Sigmoid colon (tissue), 7 donors: ENCODE results near the gene ALG12. TPM values are rescaled to one million over a fixed set of nuclear protein-coding genes. Genes with fewer than 3 reads are reported as not detected.

ENCODE experiments used
- DNase-seq: peaks from one replicate; pipeline ENCODE4 v3.0.0-alpha.2; 2019
- H3K27ac ChIP-seq, 4 donors: fragments of 200-600 bp; sonication (generic); one replicate each; pipeline ENCODE4 v1.5.1; 2016 to 2019; ENCODE audit warnings: mild to moderate bottlenecking in 1 of 4
- H3K27me3 ChIP-seq, 3 donors: fragments of 200-600 bp; sonication (generic); one replicate each; pipeline ENCODE4 v1.5.1; 2019; ENCODE audit warnings: mild to moderate bottlenecking in 1 of 3
- H3K36me3 ChIP-seq, 4 donors: fragments of 200-600 bp; sonication (generic); one replicate each; pipeline ENCODE4 v1.5.1; 2016 to 2019
- H3K4me1 ChIP-seq, 4 donors: fragments of 200-600 bp; sonication (generic); one replicate each; pipeline ENCODE4 v1.5.1; 2017 to 2019
- H3K4me3 ChIP-seq, 4 donors: fragments of 200-600 bp; sonication (generic); one replicate each; pipeline ENCODE4 v1.5.1; 2017 to 2019; ENCODE audit warnings: mild to moderate bottlenecking in 2 of 4, moderate library complexity in 1 of 4
- H3K9me3 ChIP-seq, 4 donors: fragments of 200-600 bp in 3 of 4; sonication (generic) in 3 of 4; one replicate each; pipeline versions ENCODE4 v1.5.1 to v1.6.1; 2013 to 2019
- CTCF ChIP-seq, 4 experiments: fragments of 450-650 bp in 3 of 4; fragments of 200-600 bp in 1 of 4; IDR thresholded peaks; one replicate each; pipeline ENCODE4 v1.5.1; 2016 to 2019; ENCODE audit warnings: antibody characterized with exemption in 4 of 4, mild to moderate bottlenecking in 3 of 4, moderate library complexity in 2 of 4
- EP300 ChIP-seq, 4 donors: sonication (generic); formaldehyde crosslinking; IDR thresholded peaks; one replicate each; pipeline ENCODE4 v1.6.1; 2017; ENCODE audit warnings: antibody characterized with exemption in 4 of 4
- POLR2A ChIP-seq, 2 donors: fragments of 450-650 bp; IDR thresholded peaks; one replicate each; pipeline ENCODE4 v1.6.1; 2016; ENCODE audit warnings: antibody characterized with exemption in 2 of 2, mild to moderate bottlenecking in 2 of 2, moderate library complexity in 2 of 2
- POLR2AphosphoS5 ChIP-seq, 4 donors: sonication (generic); formaldehyde crosslinking; IDR thresholded peaks; one replicate each; pipeline ENCODE4 v1.6.1; 2017; ENCODE audit warnings: antibody characterized with exemption in 4 of 4
- WGBS, 2 donors: extraction: QIAGEN DNeasy Blood & Tissue Kit; methylation state at CpG; one replicate each; pipeline ENCODE4 v1.1.7; 2013; 5-methylcytosine and 5-hydroxymethylcytosine counted together
- intact Hi-C: fragments of 100-400 bp; cut with DNase I; formaldehyde crosslinking; loops from one replicate; pipeline ENCODE4 v1.15.1; 2023
- polyA plus RNA-seq, 3 donors: library from polyadenylated mRNA; stranded (reverse); fragments of 200-250 nt; gene quantifications; one replicate each; pipeline ENCODE4 v1.2.3, GENCODE V29; 2013
- total RNA-seq, 4 donors: library from RNA; depleted of rRNA; stranded (reverse); fragments of >200 nt; gene quantifications; one replicate each; pipeline ENCODE4 v1.1.0, GENCODE V29; 2016
- donor health status: healthy with polysubstance abuse.
- donor health status: Bipolar disorder and iron deficiency.
- donor health status: healthy.

Gene ALG12
- total and polyA plus RNA-seq, 7 donors = 1.8 to 23.9 (median 14.4) TPM

GRCh38 chr22:49918911-49919881 lies 958 bp upstream of the ALG12 start:
- H3K4me3 ChIP-seq = peak overlapping the region; percentile 47 to 93 (median 84)
- H3K27me3 ChIP-seq = no peaks in the 10 kb centered on the region
- H3K9me3 ChIP-seq = no peaks in the 10 kb centered on the region
- H3K36me3 ChIP-seq = peaks cover 0 to 22% (median 6%) of the 10 kb centered on the region in 4 donors
- WGBS, 2 donors = 46% methylated on average over 47 of the region's 47 CpGs
- TF ChIP-seq POLR2AphosphoS5 (IDR thresholded peaks at IDR 0.05) = no peak
- TF ChIP-seq POLR2A (IDR thresholded peaks at IDR 0.05) = no peak
- TF ChIP-seq CTCF (IDR thresholded peaks at IDR 0.05) = no peak
- TF ChIP-seq EP300 (IDR thresholded peaks at IDR 0.05) = no peak
- H3K27ac ChIP-seq = peak overlapping the region; percentile 93 to 97 (median 94)
- DNase-seq = no peak
- intact Hi-C loops = loop anchor here (1.0 to 10.0 kb wide), 4 partner anchors 42 to 152 kb away; partner anchors contain the start of gene ZBED4
- peaks cover 0 to 29% (median 22%) of the 10 kb centered on the region in 4 donors for H3K4me1 ChIP-seq

GRCh38 chr22:49916831-49917230 lies 1.4 kb downstream of the ALG12 start:
- no peak for TF ChIP-seq POLR2AphosphoS5 (IDR thresholded peaks at IDR 0.05)
- no peak for TF ChIP-seq POLR2A (IDR thresholded peaks at IDR 0.05)
- TF ChIP-seq EP300 (IDR thresholded peaks at IDR 0.05) = no peak
- no peak for TF ChIP-seq CTCF (IDR thresholded peaks at IDR 0.05)
- H3K4me3 ChIP-seq = no peak overlapping the region
- no peak for DNase-seq
- intact Hi-C loops = loop anchor here (5.0 to 10.0 kb wide), 2 partner anchors 122 to 150 kb away; no protein-coding TSS in a partner anchor
- no peaks in the 10 kb centered on the region for H3K9me3 ChIP-seq
- no peaks in the 10 kb centered on the region for H3K27me3 ChIP-seq
- H3K36me3 ChIP-seq = peaks cover 0 to 39% (median 11%) of the 10 kb centered on the region in 4 donors
- H3K4me1 ChIP-seq = peaks cover 0 to 26% (median 22%) of the 10 kb centered on the region in 4 donors
- WGBS, 2 donors = 90 to 91% methylated on average over 11 of the region's 11 CpGs
- H3K27ac ChIP-seq = no peak overlapping the region

GRCh38 chr22:49915610-49916009 lies 2.6 kb downstream of the ALG12 start:
- no peak overlapping the region for H3K4me3 ChIP-seq
- H3K27me3 ChIP-seq = no peaks in the 10 kb centered on the region
- H3K27ac ChIP-seq = no peak overlapping the region
- H3K4me1 ChIP-seq = peaks cover 0 to 26% (median 22%) of the 10 kb centered on the region in 4 donors
- intact Hi-C loops = loop anchor here (5.0 to 10.0 kb wide), 2 partner anchors 121 to 148 kb away; no protein-coding TSS in a partner anchor
- WGBS, 2 donors = 95 to 96% methylated on average over 12 of the region's 12 CpGs
- no peak for DNase-seq
- H3K9me3 ChIP-seq = no peaks in the 10 kb centered on the region
- no peak for TF ChIP-seq EP300 (IDR thresholded peaks at IDR 0.05)
- no peak for TF ChIP-seq POLR2AphosphoS5 (IDR thresholded peaks at IDR 0.05)
- TF ChIP-seq CTCF (IDR thresholded peaks at IDR 0.05) = no peak
- TF ChIP-seq POLR2A (IDR thresholded peaks at IDR 0.05) = no peak
- peaks cover 0 to 39% (median 8%) of the 10 kb centered on the region in 4 donors for H3K36me3 ChIP-seq

GRCh38 chr22:49914256-49914655 lies 4.0 kb downstream of the ALG12 start:
- H3K4me1 ChIP-seq = peaks cover 0 to 20% (median 18%) of the 10 kb centered on the region in 4 donors
- TF ChIP-seq CTCF (IDR thresholded peaks at IDR 0.05) (no peak), POLR2AphosphoS5 (IDR thresholded peaks at IDR 0.05) (no peak), EP300 (IDR thresholded peaks at IDR 0.05) (no peak), POLR2A (IDR thresholded peaks at IDR 0.05) (no peak)
- no peak for DNase-seq
- WGBS, 2 donors = 90 to 94% methylated on average over 12 of the region's 12 CpGs
- no peak overlapping the region for H3K27ac ChIP-seq
- H3K9me3 ChIP-seq = no peaks in the 10 kb centered on the region
- H3K27me3 ChIP-seq = no peaks in the 10 kb centered on the region
- H3K36me3 ChIP-seq = peaks cover 0 to 47% (median 9%) of the 10 kb centered on the region in 4 donors
- H3K4me3 ChIP-seq = no peak overlapping the region
- intact Hi-C loops = loop anchor here (10.0 kb wide), 1 partner anchor 119 kb away; no protein-coding TSS in a partner anchor
